ENCODE results near the gene SYT6.

The SYT6 gene

GRCh38 chr1:114154146-114154962 is 685 bp upstream of the SYT6 start:
- no peak for DNase-seq

- no peak for DNase-seq
These were observed 985 bp downstream of the SYT6 start for GRCh38 chr1:114152508-114153260.

GRCh38 chr1:114152089-114152507 is 1.6 kb downstream of the SYT6 start:
- no peak for DNase-seq

- DNase-seq: no peak
These were observed 3.7 kb downstream of the SYT6 start for GRCh38 chr1:114150016-114150415.

- no peak for DNase-seq
These were observed 4.5 kb downstream of the SYT6 start for GRCh38 chr1:114149211-114149610.

- no peak for DNase-seq
These were observed 8.0 kb downstream of the SYT6 start for GRCh38 chr1:114145504-114146151.

- DNase-seq: no peak
These were observed 9.7 kb downstream of the SYT6 start for GRCh38 chr1:114144016-114144415.

GRCh38 chr1:114139540-114139939 is 14.1 kb downstream of the SYT6 start:
- DNase-seq: no peak

- DNase-seq: no peak
These were observed 16.2 kb downstream of the SYT6 start for GRCh38 chr1:114137497-114137896.

- no peak for DNase-seq
These were observed 17.9 kb downstream of the SYT6 start for GRCh38 chr1:114135786-114136185.

GRCh38 chr1:114134518-114134917 is 19.2 kb downstream of the SYT6 start:
- no peak for DNase-seq

GRCh38 chr1:114133129-114133528 is 20.5 kb downstream of the SYT6 start:
- DNase-seq: no peak

- DNase-seq: no peak
These were observed 22.0 kb downstream of the SYT6 start for GRCh38 chr1:114131526-114132220.

GRCh38 chr1:114130846-114131525 is 22.7 kb downstream of the SYT6 start:
- DNase-seq: no peak

- DNase-seq: no peak
These were observed 23.5 kb downstream of the SYT6 start for GRCh38 chr1:114130213-114130612.

- DNase-seq: no peak
These were observed 25.4 kb downstream of the SYT6 start for GRCh38 chr1:114128293-114128692.

GRCh38 chr1:114126261-114127095 is 27.2 kb downstream of the SYT6 start:
- DNase-seq: no peak

- DNase-seq: no peak
These were observed 29.0 kb downstream of the SYT6 start for GRCh38 chr1:114124644-114125043.

- DNase-seq: peak; percentile 71
These were observed 30.6 kb downstream of the SYT6 start for GRCh38 chr1:114122941-114123618.

GRCh38 chr1:114118351-114118990 is 35.2 kb downstream of the SYT6 start:
- DNase-seq: no peak

All from T1000 (cell line).